ENCODE measurements around the gene PHKA2.

PHKA2 gene

DNA sequence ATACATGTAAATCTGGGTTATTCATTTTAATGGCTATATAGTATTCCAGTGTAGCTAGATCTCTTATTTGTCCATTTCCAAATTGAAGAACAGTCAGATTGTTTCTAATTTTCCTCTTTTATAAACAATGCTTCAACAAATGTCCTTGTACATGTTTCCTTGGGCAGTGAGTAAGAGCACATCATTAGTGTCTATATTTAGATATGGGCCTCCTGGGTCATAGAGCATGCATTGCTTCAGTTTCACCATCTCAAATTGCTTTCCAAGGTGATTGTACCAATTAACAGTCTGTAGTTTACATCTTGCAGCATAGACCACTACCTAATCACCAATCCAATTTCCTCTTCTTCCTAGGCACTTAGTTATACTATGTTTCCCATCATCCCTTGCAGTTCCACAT, 13.4 kb downstream of the PHKA2 start:
- Histone ChIP-seq H3K27ac (no peak overlapping the region), H3K36me3 (ENCODE audit: control insufficient read depth, insufficient read depth, low read length) (no peaks in the 10 kb centered on the region), H3K9ac (no peak overlapping the region), H2AFZ (no peak overlapping the region), H3K79me2 (peaks cover 9% of the 10 kb centered on the region), H3K27me3 (ENCODE audit: control insufficient read depth, insufficient read depth, low read length) (no peaks in the 10 kb centered on the region), H3K4me2 (ENCODE audit: low read length) (no peak overlapping the region), H3K4me1 (peaks cover 2% of the 10 kb centered on the region), H3K9me3 (ENCODE audit: control insufficient read depth, low read length) (no peaks in the 10 kb centered on the region), H3K4me3 (ENCODE audit: low read depth, low read length) (no peak overlapping the region)
- TF ChIP-seq, protein P1, sequence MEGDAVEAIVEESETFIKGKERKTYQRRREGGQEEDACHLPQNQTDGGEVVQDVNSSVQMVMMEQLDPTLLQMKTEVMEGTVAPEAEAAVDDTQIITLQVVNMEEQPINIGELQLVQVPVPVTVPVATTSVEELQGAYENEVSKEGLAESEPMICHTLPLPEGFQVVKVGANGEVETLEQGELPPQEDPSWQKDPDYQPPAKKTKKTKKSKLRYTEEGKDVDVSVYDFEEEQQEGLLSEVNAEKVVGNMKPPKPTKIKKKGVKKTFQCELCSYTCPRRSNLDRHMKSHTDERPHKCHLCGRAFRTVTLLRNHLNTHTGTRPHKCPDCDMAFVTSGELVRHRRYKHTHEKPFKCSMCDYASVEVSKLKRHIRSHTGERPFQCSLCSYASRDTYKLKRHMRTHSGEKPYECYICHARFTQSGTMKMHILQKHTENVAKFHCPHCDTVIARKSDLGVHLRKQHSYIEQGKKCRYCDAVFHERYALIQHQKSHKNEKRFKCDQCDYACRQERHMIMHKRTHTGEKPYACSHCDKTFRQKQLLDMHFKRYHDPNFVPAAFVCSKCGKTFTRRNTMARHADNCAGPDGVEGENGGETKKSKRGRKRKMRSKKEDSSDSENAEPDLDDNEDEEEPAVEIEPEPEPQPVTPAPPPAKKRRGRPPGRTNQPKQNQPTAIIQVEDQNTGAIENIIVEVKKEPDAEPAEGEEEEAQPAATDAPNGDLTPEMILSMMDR (IDR thresholded peaks at IDR 0.05): no peak

DNA sequence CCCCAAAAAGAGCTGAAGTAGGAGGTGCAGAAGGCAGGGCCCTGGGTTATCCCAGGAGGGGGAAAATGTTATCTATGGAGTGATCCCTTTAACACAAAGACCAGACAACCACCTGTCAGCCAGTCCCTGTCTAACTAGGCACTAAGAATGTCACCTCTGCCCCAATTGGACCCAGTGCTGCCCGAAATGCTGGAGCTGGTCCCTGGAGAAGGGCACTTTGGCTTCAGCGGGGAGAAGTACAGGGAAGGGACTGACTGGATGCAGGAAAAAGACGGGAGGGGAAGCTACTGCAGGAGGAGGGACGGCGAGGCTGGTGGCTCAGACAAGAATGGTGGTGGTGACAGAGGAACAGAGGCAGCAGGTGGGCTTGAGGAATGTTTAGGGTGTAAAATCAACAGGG, 17.3 kb downstream of the PHKA2 start:
- Histone ChIP-seq H3K27ac (no peak overlapping the region), H3K9ac (no peak overlapping the region), H3K4me2 (ENCODE audit: low read length) (no peak overlapping the region), H3K36me3 (ENCODE audit: control insufficient read depth, insufficient read depth, low read length) (no peaks in the 10 kb centered on the region), H3K4me1 (no peaks in the 10 kb centered on the region), H3K27me3 (ENCODE audit: control insufficient read depth, insufficient read depth, low read length) (no peaks in the 10 kb centered on the region), H3K4me3 (ENCODE audit: low read depth, low read length) (no peak overlapping the region), H3K79me2 (peaks cover 9% of the 10 kb centered on the region), H2AFZ (no peak overlapping the region), H3K9me3 (ENCODE audit: control insufficient read depth, low read length) (no peaks in the 10 kb centered on the region)
- TF ChIP-seq, protein P1 (IDR thresholded peaks at IDR 0.05): no peak

DNA sequence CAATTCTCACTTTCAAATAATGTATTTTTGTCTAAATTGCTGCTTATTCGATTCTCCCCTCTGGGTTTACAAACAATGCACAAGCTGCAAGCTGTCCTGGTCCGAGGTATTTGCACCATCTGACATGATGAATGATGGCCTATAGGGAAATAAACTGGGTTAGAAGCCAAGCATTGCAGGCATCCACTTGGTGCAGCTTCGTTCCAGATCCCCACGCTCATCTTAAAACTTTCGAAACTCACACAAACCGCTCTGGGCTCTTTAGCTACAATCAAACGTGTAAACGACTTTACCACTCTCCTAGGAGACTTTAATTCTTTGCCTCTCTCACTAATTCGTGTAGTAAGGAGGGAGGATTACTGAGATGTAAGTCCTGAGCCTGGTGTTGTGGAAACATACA, 19.0 kb downstream of the PHKA2 start:
- TF ChIP-seq, protein P1 (IDR thresholded peaks at IDR 0.05): no peak
- Histone ChIP-seq H3K9me3 (ENCODE audit: control insufficient read depth, low read length) (no peaks in the 10 kb centered on the region), H3K27me3 (ENCODE audit: control insufficient read depth, insufficient read depth, low read length) (no peaks in the 10 kb centered on the region)

DNA sequence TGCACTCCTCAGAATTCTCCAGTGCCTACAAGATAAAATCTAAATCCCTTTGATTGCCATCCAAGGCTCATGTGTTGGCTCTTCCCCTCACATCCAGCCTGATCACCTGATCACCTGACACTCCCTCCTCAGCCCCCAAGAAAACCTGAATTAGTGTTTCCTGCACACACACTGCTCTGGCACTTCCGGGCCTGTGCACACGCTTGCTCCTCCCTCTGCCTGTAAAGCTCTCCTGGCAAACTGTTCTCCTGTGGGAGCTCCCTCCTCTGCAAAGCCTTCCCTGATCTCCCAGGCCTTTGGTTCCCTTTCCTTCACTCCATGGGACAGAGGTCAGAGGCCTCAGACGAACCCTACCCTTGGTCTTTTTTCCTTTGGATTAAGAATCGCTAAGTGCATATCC, 19.9 kb downstream of the PHKA2 start:
- H3K4me1 ChIP-seq: no peaks in the 10 kb centered on the region
- TF ChIP-seq, protein P1 (IDR thresholded peaks at IDR 0.05): no peak

More for the DNA sequence above, 19.0 kb downstream of the PHKA2 start:
- H2AFZ ChIP-seq: no peak overlapping the region
- H3K4me1 ChIP-seq: no peaks in the 10 kb centered on the region
- H3K4me2 ChIP-seq (ENCODE audit: low read length): no peak overlapping the region
- no peaks in the 10 kb centered on the region for H3K36me3 ChIP-seq (ENCODE audit: control insufficient read depth, insufficient read depth, low read length)
- H3K9ac ChIP-seq: no peak overlapping the region
- peaks cover 4% of the 10 kb centered on the region for H3K79me2 ChIP-seq
- no peak overlapping the region for H3K4me3 ChIP-seq (ENCODE audit: low read depth, low read length)
- H3K27ac ChIP-seq: no peak overlapping the region

DNA sequence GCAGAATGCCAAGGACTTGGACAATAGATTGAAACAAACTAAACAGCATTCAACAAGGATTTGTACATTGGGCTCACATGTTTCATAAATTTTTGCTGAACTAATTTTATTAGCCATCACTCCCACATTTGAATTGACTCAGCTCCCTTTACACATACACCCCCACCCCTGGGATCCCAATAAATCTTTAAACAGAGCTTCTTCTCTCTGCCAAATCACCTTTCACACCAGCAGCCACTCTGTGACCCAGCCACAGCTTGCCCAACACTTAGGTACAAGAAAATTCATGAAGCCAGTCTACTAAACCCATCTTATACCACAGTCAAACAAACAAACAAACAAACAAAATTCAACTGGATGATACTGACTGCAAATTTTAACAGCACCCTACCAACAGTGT, 21.6 kb downstream of the PHKA2 start:
- Histone ChIP-seq H3K4me1 (no peaks in the 10 kb centered on the region), H3K27ac (no peak overlapping the region), H3K79me2 (peaks cover 3% of the 10 kb centered on the region), H3K4me3 (ENCODE audit: low read depth, low read length) (no peak overlapping the region), H3K27me3 (ENCODE audit: control insufficient read depth, insufficient read depth, low read length) (no peaks in the 10 kb centered on the region), H2AFZ (no peak overlapping the region), H3K36me3 (ENCODE audit: control insufficient read depth, insufficient read depth, low read length) (no peaks in the 10 kb centered on the region), H3K4me2 (ENCODE audit: low read length) (no peak overlapping the region), H3K9me3 (ENCODE audit: control insufficient read depth, low read length) (no peaks in the 10 kb centered on the region), H3K9ac (no peak overlapping the region)
- TF ChIP-seq, protein P1 (IDR thresholded peaks at IDR 0.05): no peak

More for the DNA sequence above, 19.9 kb downstream of the PHKA2 start:
- H2AFZ ChIP-seq: no peak overlapping the region
- no peaks in the 10 kb centered on the region for H3K27me3 ChIP-seq (ENCODE audit: control insufficient read depth, insufficient read depth, low read length)
- H3K9me3 ChIP-seq (ENCODE audit: control insufficient read depth, low read length): no peaks in the 10 kb centered on the region
- H3K27ac ChIP-seq: no peak overlapping the region
- H3K79me2 ChIP-seq: peaks cover 3% of the 10 kb centered on the region
- H3K4me2 ChIP-seq (ENCODE audit: low read length): no peak overlapping the region
- H3K36me3 ChIP-seq (ENCODE audit: control insufficient read depth, insufficient read depth, low read length): no peaks in the 10 kb centered on the region
- H3K4me3 ChIP-seq (ENCODE audit: low read depth, low read length): no peak overlapping the region
- no peak overlapping the region for H3K9ac ChIP-seq
